ENCODE results near the gene CFL1. TPM values are rescaled to one million over a fixed set of nuclear protein-coding genes. Genes with fewer than 3 reads are reported as not detected.
A peak's percentile ranks its signal among the peaks of the same experiment; 100 is the strongest.

CFL1 gene
- total and polyA plus RNA-seq, 2 of the 4 experiments (the other 2 are of a cell fraction): 960 to 2,231 TPM

DNA sequence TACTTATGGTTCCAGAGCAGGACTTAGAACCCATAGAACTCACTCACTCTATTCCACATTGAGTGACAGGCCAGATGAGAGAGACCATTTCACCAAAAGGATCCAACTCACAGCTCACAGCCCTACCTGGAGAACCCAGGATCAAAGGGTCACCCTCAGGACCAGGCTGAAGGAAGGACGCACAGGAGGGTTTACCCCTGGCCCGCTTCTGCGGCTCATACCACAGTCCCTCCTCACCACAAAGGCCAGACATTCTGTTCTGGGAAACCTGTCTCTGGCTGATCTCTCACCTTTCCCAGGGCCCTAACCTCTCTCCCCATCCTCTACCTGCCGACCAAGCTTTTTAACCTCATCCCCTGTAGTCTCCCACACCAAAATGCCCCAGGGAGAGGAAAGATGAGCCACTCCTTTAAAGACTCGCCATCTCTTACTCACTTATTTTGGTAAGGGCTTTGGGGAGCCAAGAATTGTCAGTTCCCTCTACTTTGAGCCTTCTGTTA lies 37.6 kb upstream of the CFL1 start:
- Histone ChIP-seq H3K4ac (ENCODE audit: low read depth, low read length) (peak overlapping the region; percentile 46), H2BK15ac (ENCODE audit: low read depth, low read length) (no peak overlapping the region), H3K9me1 (ENCODE audit: insufficient read depth, low read length) (0 out of 2 replicates have a peak, but pooled peaks cover 4% of the 10 kb centered on the region), H2AK5ac (ENCODE audit: low read depth, low read length) (peak overlapping the region; percentile 0; the same call in 1 of the 2 replicates), H3K27me3 (ENCODE audit: control insufficient read depth, insufficient read depth, low read length) (no peaks in the 10 kb centered on the region), H3K23ac (ENCODE audit: low read depth, low read length) (peak overlapping the region; percentile 99), H3K4me2 (ENCODE audit: low read depth, low read length) (peak overlapping the region; percentile 69), H2BK120ac (ENCODE audit: low read depth, low read length) (0 out of 2 replicates have a peak overlapping the region, but pooled peaks have one; percentile 10), H4K5ac (ENCODE audit: low read depth, low read length) (peak overlapping the region; percentile 12; the same call in 1 of the 2 replicates), H4K20me1 (ENCODE audit: insufficient read depth, low read length) (peaks cover 91% of the 10 kb centered on the region), H3K79me1 (ENCODE audit: low read depth in 1 of 2, low read length in 2 of 2) (peaks cover under 1 to 22% of the 10 kb centered on the region in 2 experiments; a peak in 3 of 4 replicates), H3K27ac (ENCODE audit: insufficient read depth, low read length) (peak overlapping the region; percentile 22), H3K36me3 (ENCODE audit: control insufficient read depth, insufficient read depth, low read length) (peaks cover 46% of the 10 kb centered on the region), H3K4me3 (ENCODE audit: insufficient read depth, low read depth, low read length) (peak overlapping the region; percentile 5; the same call in 1 of the 2 replicates), H3K14ac (replicated peaks; ENCODE audit: low read depth, low read length) (peak overlapping the region; percentile 23), H2BK20ac (ENCODE audit: low read depth, low read length) (no peak overlapping the region), H3K9ac (ENCODE audit: low read depth, low read length) (peak overlapping the region; percentile 54; the same call in 1 of the 2 replicates), H4K8ac (ENCODE audit: low read depth in 2 of 2, low read length in 2 of 2) (peak overlapping the region in 1 of 2 experiments; percentile 57; a peak in 2 of 4 replicates), H3K18ac (ENCODE audit: low read depth, low read length) (no peak overlapping the region), H3K56ac (ENCODE audit: extremely low read depth, insufficient read depth, low read length) (0 out of 2 replicates have a peak overlapping the region, but pooled peaks have one; percentile 5), H2AK9ac (replicated peaks; ENCODE audit: low read depth, low read length, poor library complexity) (no peak overlapping the region), H3K9me3 (ENCODE audit: control insufficient read depth, insufficient read depth, low read length) (no peaks in the 10 kb centered on the region), H4K91ac (ENCODE audit: insufficient read depth, low read depth, low read length) (no peak overlapping the region), H2BK5ac (ENCODE audit: low read depth, low read length, poor library complexity, severe bottlenecking) (peak overlapping the region; percentile 72), H3K4me1 (ENCODE audit: control insufficient read depth, insufficient read depth, low read length) (peaks cover 33% of the 10 kb centered on the region), H2AFZ (replicated peaks; ENCODE audit: low read length, poor library complexity) (no peak overlapping the region)
- POLR2A ChIA-PET (ENCODE audit: unreplicated experiment): interaction anchor here (0.7 kb wide), 2 partner anchors 79 to 117 kb away, joined by 5 read pairs; no protein-coding TSS in a partner anchor
- DNase-seq (no peak), ATAC-seq (ENCODE audit: low read depth) (no peak)
- CTCF ChIA-PET: interaction anchor here (1.2 kb wide), 1 partner anchor 125 kb away, joined by 4 read pairs; no protein-coding TSS in a partner anchor
- no TSS peak for BruUV-seq (replicated peaks)
- intact Hi-C loops (cut with micrococcal nuclease): no loop called here
- in situ Hi-C loops (cut with MboI; ENCODE audit: low sequenced_read_pairs): no loop called here
- no peak for TF ChIP-seq MAZ (IDR thresholded peaks at IDR 0.05; ENCODE audit: borderline replicate concordance, low read depth, low read length)
- no peak for TF ChIP-seq FOS (IDR thresholded peaks at IDR 0.05; ENCODE audit: low read depth, low read length)
- TF ChIP-seq SMC3 (IDR thresholded peaks at IDR 0.05; ENCODE audit: low read depth, low read length): no peak
- TF ChIP-seq RAD21 (IDR thresholded peaks at IDR 0.05; ENCODE audit: low read length): no peak
- TF ChIP-seq USF2 (IDR thresholded peaks at IDR 0.05; ENCODE audit: low read depth, low read length): no peak
- no peak for TF ChIP-seq MAFK (IDR thresholded peaks at IDR 0.05; ENCODE audit: low read depth, low read length)
- TF ChIP-seq RCOR1 (IDR thresholded peaks at IDR 0.05; ENCODE audit: insufficient replicate concordance, low read length): no peak
- TF ChIP-seq POLR2A (IDR thresholded peaks at IDR 0.05; ENCODE audit: low read depth, low read length): peak; percentile 17
- dilution Hi-C loops (cut with HindIII; ENCODE audit: low sequenced_read_pairs, unreplicated experiment): no loop called here
- WGBS, 2 experiments (ENCODE audit: extremely low coverage in 2 of 2, insufficient read length in 1 of 2): 100% methylated on average over 3 of the region's 5 CpGs; no CpG with 5 or more reads in 1 of the 2 experiments
